NT2/D1 (cell line): ENCODE results near the gene USP17L18.
"Not testable (repeated sequence)": the region's sequence is repeated elsewhere in the genome, so short reads cannot be mapped to it uniquely, and the experiment has no call there.

Experiments used
- DNase-seq: peaks from one replicate; pipeline ENCODE4 v3.0.0-alpha.2; 2011; ENCODE audit warnings: low read depth, low spot score
- H3K27me3 ChIP-seq: 2 replicates; pipeline ENCODE4 v1.6.0; 2011; ENCODE audit warnings: mild to moderate bottlenecking; ENCODE audit not compliant: insufficient read length, insufficient read depth
- H3K36me3 ChIP-seq: 2 replicates; pipeline ENCODE4 v1.6.1; 2011; ENCODE audit warnings: mild to moderate bottlenecking, low read length, mixed read lengths; ENCODE audit not compliant: insufficient read depth, insufficient read length
- H3K4me1 ChIP-seq: 2 replicates; pipeline ENCODE4 v1.5.1; 2011; ENCODE audit not compliant: insufficient read depth, insufficient read length
- H3K4me3 ChIP-seq: 2 replicates; pipeline ENCODE4 v1.5.1; 2011; ENCODE audit warnings: low read depth; ENCODE audit not compliant: insufficient read length
- H3K9ac ChIP-seq: 2 replicates; pipeline ENCODE4 v1.6.0; 2011; ENCODE audit warnings: low read depth; ENCODE audit not compliant: insufficient read length
- H3K9me3 ChIP-seq: 2 replicates; pipeline ENCODE4 v1.5.1; 2011; ENCODE audit warnings: mild to moderate bottlenecking, low read length; ENCODE audit not compliant: insufficient read depth

Gene USP17L18

GRCh38 chr4:9262572-9262971, 14.1 kb downstream of the USP17L18 start, which contains the start of gene USP17L21:
Gene USP17L21 (plus strand): TSS chr4:9262872. CDS start chr4:9262872, 0 bp downstream.
- not testable (repeated sequence) for H3K4me3 ChIP-seq, H3K36me3 ChIP-seq

GRCh38 chr4:9267319-9267718, 18.9 kb downstream of the USP17L18 start, which contains the start of gene USP17L22:
Gene USP17L22 (plus strand): TSS chr4:9267619. CDS start chr4:9267619, 0 bp downstream.
- not testable (repeated sequence) for H3K36me3 ChIP-seq, DNase-seq, H3K27me3 ChIP-seq, H3K9me3 ChIP-seq, H3K4me1 ChIP-seq, H3K4me3 ChIP-seq, H3K9ac ChIP-seq

More at GRCh38 chr4:9262572-9262971, 14.1 kb downstream of the USP17L18 start, which contains the start of gene USP17L21:
- H3K4me1 ChIP-seq, H3K27me3 ChIP-seq, H3K9me3 ChIP-seq, DNase-seq, H3K9ac ChIP-seq: not testable (repeated sequence)

GRCh38 chr4:9271719-9272118, 23.3 kb downstream of the USP17L18 start:
- not testable (repeated sequence) for H3K4me3 ChIP-seq, H3K9me3 ChIP-seq, H3K36me3 ChIP-seq, DNase-seq, H3K9ac ChIP-seq, H3K4me1 ChIP-seq, H3K27me3 ChIP-seq
